ENCODE results near the gene ZNF428. TPM values are rescaled to one million over a fixed set of nuclear protein-coding genes. Genes with fewer than 3 reads are reported as not detected.
A peak's percentile ranks its signal among the peaks of the same experiment; 100 is the strongest.
"Not testable (repeated sequence)": the region's sequence is repeated elsewhere in the genome, so short reads cannot be mapped to it uniquely, and the experiment has no call there.

The ZNF428 gene
- total RNA-seq, 1 donor from 2014 or later, result 52.5 TPM

- Mint-ChIP-seq H3K4me3 (ENCODE audit: unreplicated experiment) (peak overlapping the region; percentile 69), H3K27ac (ENCODE audit: unreplicated experiment) (no peak overlapping the region), H3K27me3 (ENCODE audit: low read depth) (peaks cover 15% of the 10 kb centered on the region), H3K36me3 (ENCODE audit: low read depth) (no peaks in the 10 kb centered on the region), H3K4me1 (ENCODE audit: low read depth) (peaks cover 16% of the 10 kb centered on the region), H3K9me3 (ENCODE audit: low read depth) (no peaks in the 10 kb centered on the region)
- no peak for TF ChIP-seq CTCF (IDR thresholded peaks at IDR 0.05)
- DNase-seq (ENCODE audit: low spot score), result no peak
These were observed 21.0 kb upstream of the ZNF428 start for GRCh38 chr19:43640424-43640757.

DNA sequence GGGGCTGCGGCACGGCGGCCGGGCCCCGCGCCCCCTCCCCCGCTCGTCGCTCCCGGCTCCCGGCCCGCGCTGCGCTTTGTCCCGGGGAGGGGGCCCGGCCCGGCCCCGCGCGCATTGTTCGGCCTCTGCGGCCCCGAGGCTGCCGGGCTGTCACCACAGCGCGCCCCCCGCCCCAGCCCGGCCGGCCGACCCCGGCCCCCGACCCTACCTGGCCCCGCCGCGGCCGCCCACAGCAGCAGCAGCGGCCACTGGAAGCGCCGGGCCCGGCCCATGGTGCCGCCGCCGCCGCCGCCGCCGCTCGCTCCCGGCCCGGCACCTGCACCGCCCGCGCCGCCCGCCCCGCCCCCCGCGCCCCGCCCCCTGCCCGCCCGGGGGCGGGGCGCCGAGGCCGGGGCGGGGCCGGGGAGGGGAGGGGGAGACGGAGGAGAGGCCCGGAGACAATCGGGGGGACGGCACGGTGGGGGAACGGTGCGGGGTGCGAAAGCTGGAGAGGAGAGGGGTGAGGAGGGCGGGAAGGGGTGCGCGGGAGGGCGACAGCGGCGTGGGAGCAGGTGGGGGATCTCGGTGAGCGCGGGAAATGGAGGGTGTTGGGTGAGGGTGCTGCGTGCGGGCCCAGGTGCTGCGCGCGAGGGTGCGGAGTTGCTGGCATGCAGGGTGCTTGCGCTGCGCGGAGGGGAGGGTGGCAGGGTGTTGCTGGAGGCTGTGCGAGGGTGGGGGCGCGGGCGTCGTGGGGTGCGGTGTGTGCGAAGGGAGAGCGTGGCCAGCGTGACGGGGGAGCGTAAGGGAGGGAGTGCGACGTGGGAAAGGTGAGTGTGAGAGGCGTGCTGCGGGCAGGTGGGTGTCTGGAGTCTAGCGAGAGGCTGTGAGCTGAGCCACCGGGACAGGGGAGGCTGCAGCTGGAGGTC lies 20.3 kb upstream of the ZNF428 start, which contains the start of gene CADM4:
CADM4 (minus strand) TSS at position 332 of the 905 bp plus-strand sequence; CDS start at position 272, 60 bp downstream.
- TF ChIP-seq CTCF (IDR thresholded peaks at IDR 0.05), result no peak
- Mint-ChIP-seq H3K27ac (ENCODE audit: unreplicated experiment) (peak within 1 kb of the TSS; percentile 32), H3K4me3 (ENCODE audit: unreplicated experiment) (peak within 1 kb of the TSS; percentile 74), H3K9me3 (ENCODE audit: low read depth) (no peaks in the 10 kb centered on the region), H3K4me1 (ENCODE audit: low read depth) (peaks cover 22% of the 10 kb centered on the region), H3K36me3 (ENCODE audit: low read depth) (no peaks in the 10 kb centered on the region), H3K27me3 (ENCODE audit: low read depth) (peaks cover 15% of the 10 kb centered on the region)
- no peak for DNase-seq (ENCODE audit: low spot score)

- peaks cover 15% of the 10 kb centered on the region for H3K27me3 Mint-ChIP-seq (ENCODE audit: low read depth)
- no peaks in the 10 kb centered on the region for H3K9me3 Mint-ChIP-seq (ENCODE audit: low read depth)
- no peak for TF ChIP-seq CTCF (IDR thresholded peaks at IDR 0.05)
- peaks cover 22% of the 10 kb centered on the region for H3K4me1 Mint-ChIP-seq (ENCODE audit: low read depth)
- peak overlapping the region; percentile 32 for H3K27ac Mint-ChIP-seq (ENCODE audit: unreplicated experiment)
- H3K36me3 Mint-ChIP-seq (ENCODE audit: low read depth), result no peaks in the 10 kb centered on the region
- peak overlapping the region; percentile 74 for H3K4me3 Mint-ChIP-seq (ENCODE audit: unreplicated experiment)
- DNase-seq (ENCODE audit: low spot score), result no peak
These were observed 19.6 kb upstream of the ZNF428 start for GRCh38 chr19:43638995-43639518.

- no peak overlapping the region for H3K27ac Mint-ChIP-seq (ENCODE audit: unreplicated experiment)
- TF ChIP-seq CTCF (IDR thresholded peaks at IDR 0.05), result no peak
- H3K36me3 Mint-ChIP-seq (ENCODE audit: low read depth), result no peaks in the 10 kb centered on the region
- peaks cover 22% of the 10 kb centered on the region for H3K4me1 Mint-ChIP-seq (ENCODE audit: low read depth)
- no peak for DNase-seq (ENCODE audit: low spot score)
- peaks cover 15% of the 10 kb centered on the region for H3K27me3 Mint-ChIP-seq (ENCODE audit: low read depth)
- H3K4me3 Mint-ChIP-seq (ENCODE audit: unreplicated experiment), result peak overlapping the region; percentile 74
- no peaks in the 10 kb centered on the region for H3K9me3 Mint-ChIP-seq (ENCODE audit: low read depth)
These were observed 19.0 kb upstream of the ZNF428 start for GRCh38 chr19:43638214-43638994.

GRCh38 chr19:43636121-43636683 lies 16.8 kb upstream of the ZNF428 start:
- DNase-seq (ENCODE audit: low spot score), result no peak
- Mint-ChIP-seq H3K36me3 (ENCODE audit: low read depth) (no peaks in the 10 kb centered on the region), H3K4me3 (ENCODE audit: unreplicated experiment) (no peak overlapping the region), H3K27ac (ENCODE audit: unreplicated experiment) (no peak overlapping the region), H3K9me3 (ENCODE audit: low read depth) (no peaks in the 10 kb centered on the region), H3K4me1 (ENCODE audit: low read depth) (peaks cover 19% of the 10 kb centered on the region), H3K27me3 (ENCODE audit: low read depth) (peaks cover 12% of the 10 kb centered on the region)
- no peak for TF ChIP-seq CTCF (IDR thresholded peaks at IDR 0.05)

DNA sequence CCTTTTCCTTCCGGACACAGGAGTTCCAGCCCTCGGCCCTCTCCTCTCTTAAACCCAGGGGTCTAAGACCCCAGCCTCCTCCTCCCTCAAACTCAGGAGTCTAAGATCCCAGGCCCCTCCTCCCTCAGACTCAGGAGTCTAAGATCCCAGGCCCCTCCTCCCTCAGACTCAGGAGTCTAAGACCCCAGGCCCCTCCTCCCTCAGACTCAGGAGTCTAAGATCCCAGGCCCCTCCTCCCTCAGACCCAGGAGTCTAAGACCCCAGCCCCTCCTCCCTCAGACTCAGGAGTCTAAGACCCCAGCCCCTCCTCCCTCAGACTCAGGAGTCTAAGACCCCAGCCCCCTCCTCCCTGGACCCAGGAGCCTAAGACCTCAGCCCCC lies 16.1 kb upstream of the ZNF428 start:
- peak overlapping the region; percentile 42 for H3K4me3 Mint-ChIP-seq (ENCODE audit: unreplicated experiment)
- H3K9me3 Mint-ChIP-seq (ENCODE audit: low read depth); H3K36me3 Mint-ChIP-seq (ENCODE audit: low read depth); H3K27me3 Mint-ChIP-seq (ENCODE audit: low read depth); DNase-seq (ENCODE audit: low spot score); H3K27ac Mint-ChIP-seq (ENCODE audit: unreplicated experiment): not testable (repeated sequence)
- H3K4me1 Mint-ChIP-seq (ENCODE audit: low read depth), result peaks cover 17% of the 10 kb centered on the region

All from chondrocyte (in vitro differentiated cells).